ENCODE measurements around the gene PTGR3. TPM values are rescaled to one million over a fixed set of nuclear protein-coding genes. Genes with fewer than 3 reads are reported as not detected.

The PTGR3 gene
- total and polyA plus RNA-seq, 2 donors (not counting 1 experiment from before 2014, with no cell fraction given), result 27.5 to 30.2 TPM

- no peak for ATAC-seq (ENCODE audit: low read depth)
Observed at GRCh38 chr18:75167137-75167536, 41.8 kb downstream of the PTGR3 start.

GRCh38 chr18:75165926-75166325 is 43.0 kb downstream of the PTGR3 start:
- POLR2A ChIA-PET, result no interaction called here

More at GRCh38 chr18:75167137-75167536, 41.8 kb downstream of the PTGR3 start:
- H4K20me1 ChIP-seq (ENCODE audit: control insufficient read depth, insufficient read depth, low read length, poor library complexity, severe bottlenecking), result no peaks in the 10 kb centered on the region
- Mint-ChIP-seq H3K27me3 (peaks cover 10% of the 10 kb centered on the region), H3K27ac (no peak overlapping the region), H3K4me3 (no peak overlapping the region), H3K4me1 (no peaks in the 10 kb centered on the region), H3K9me3 (ENCODE audit: insufficient read depth) (no peaks in the 10 kb centered on the region)
- H3K4me2 ChIP-seq (replicated peaks; ENCODE audit: low read depth, low read length, poor library complexity, severe bottlenecking), result no peak overlapping the region
- intact Hi-C loops (cut with micrococcal nuclease), result no loop called here
- H3K4me3 ChIP-seq (ENCODE audit: control extremely low read depth in 1 of 5, extremely low read depth in 1 of 5, insufficient read depth in 1 of 5, low read depth in 2 of 5, low read length in 4 of 5), result no peak overlapping the region
- H3K27me3 ChIP-seq (replicated peaks in 1 of 4; ENCODE audit: control extremely low read depth in 1 of 4, control insufficient read depth in 3 of 4, insufficient read depth in 4 of 4, low read length in 3 of 4), result peaks cover 0 to 4% (median 0%) of the 10 kb centered on the region in 4 experiments
- no peak overlapping the region for H2AFZ ChIP-seq (ENCODE audit: insufficient read depth, low read depth, low read length, poor library complexity, severe bottlenecking)
- CTCF ChIA-PET, result no interaction called here
- TF ChIP-seq EZH2 (IDR thresholded peaks at IDR 0.05; ENCODE audit: borderline replicate concordance, insufficient read depth, low read depth, low read length, poor library complexity, severe bottlenecking) (no peak), CTCF (IDR thresholded peaks at IDR 0.05) (no peak)
- no peaks in the 10 kb centered on the region for H3K4me1 ChIP-seq (ENCODE audit: control insufficient read depth in 2 of 2, insufficient read depth in 2 of 2, low read length in 2 of 2)
- 97% methylated on average over 5 of the region's 10 CpGs for WGBS (ENCODE audit: insufficient coverage)
- POLR2A ChIA-PET, result no interaction called here
- no peak for DNase-seq
- peaks cover 0 to 7% (median 0%) of the 10 kb centered on the region in 3 donors for H3K9me3 ChIP-seq (ENCODE audit: control extremely low read depth in 1 of 3, control insufficient read depth in 2 of 3, insufficient read depth in 1 of 3, low read length in 2 of 3)
- H3K36me3 ChIP-seq (replicated peaks in 1 of 2; ENCODE audit: control extremely low read depth in 1 of 2, control insufficient read depth in 1 of 2, extremely low read depth in 1 of 2, insufficient read depth in 2 of 2, low read length in 1 of 2), result no peaks in the 10 kb centered on the region
- H3K27ac ChIP-seq (ENCODE audit: low read length in 2 of 2), result no peak overlapping the region
- H3K79me2 ChIP-seq (ENCODE audit: control insufficient read depth, insufficient read depth, low read length), result no peaks in the 10 kb centered on the region
- no peak overlapping the region for H3K9ac ChIP-seq (ENCODE audit: low read length)

More at GRCh38 chr18:75165926-75166325, 43.0 kb downstream of the PTGR3 start:
- Histone ChIP-seq H3K4me2 (replicated peaks; ENCODE audit: low read depth, low read length, poor library complexity, severe bottlenecking) (no peak overlapping the region), H3K36me3 (replicated peaks in 1 of 2; ENCODE audit: control extremely low read depth in 1 of 2, control insufficient read depth in 1 of 2, extremely low read depth in 1 of 2, insufficient read depth in 2 of 2, low read length in 1 of 2) (no peaks in the 10 kb centered on the region), H3K27ac (ENCODE audit: low read length in 2 of 2) (no peak overlapping the region), H3K9me3 (ENCODE audit: control extremely low read depth in 1 of 3, control insufficient read depth in 2 of 3, insufficient read depth in 1 of 3, low read length in 2 of 3) (peaks cover 0 to 7% (median 0%) of the 10 kb centered on the region in 3 donors), H4K20me1 (ENCODE audit: control insufficient read depth, insufficient read depth, low read length, poor library complexity, severe bottlenecking) (no peaks in the 10 kb centered on the region), H3K4me3 (ENCODE audit: control extremely low read depth in 1 of 5, extremely low read depth in 1 of 5, insufficient read depth in 1 of 5, low read depth in 2 of 5, low read length in 4 of 5) (no peak overlapping the region), H3K9ac (ENCODE audit: low read length) (no peak overlapping the region), H3K27me3 (replicated peaks in 1 of 4; ENCODE audit: control extremely low read depth in 1 of 4, control insufficient read depth in 3 of 4, insufficient read depth in 4 of 4, low read length in 3 of 4) (peaks cover 0 to 4% (median 0%) of the 10 kb centered on the region in 4 experiments), H3K4me1 (ENCODE audit: control insufficient read depth in 2 of 2, insufficient read depth in 2 of 2, low read length in 2 of 2) (peaks cover 0 to 4% of the 10 kb centered on the region in 2 donors), H3K79me2 (ENCODE audit: control insufficient read depth, insufficient read depth, low read length) (no peaks in the 10 kb centered on the region), H2AFZ (ENCODE audit: insufficient read depth, low read depth, low read length, poor library complexity, severe bottlenecking) (no peak overlapping the region)
- Mint-ChIP-seq H3K4me1 (peaks cover 9% of the 10 kb centered on the region), H3K27ac (no peak overlapping the region), H3K27me3 (peaks cover 13% of the 10 kb centered on the region), H3K9me3 (ENCODE audit: insufficient read depth) (no peaks in the 10 kb centered on the region), H3K4me3 (no peak overlapping the region)
- intact Hi-C loops (cut with micrococcal nuclease), result no loop called here
- ATAC-seq (ENCODE audit: low read depth) (no peak), DNase-seq (no peak)
- TF ChIP-seq CTCF (IDR thresholded peaks at IDR 0.05) (no peak), EZH2 (IDR thresholded peaks at IDR 0.05; ENCODE audit: borderline replicate concordance, insufficient read depth, low read depth, low read length, poor library complexity, severe bottlenecking) (no peak)
- CTCF ChIA-PET, result interaction anchor here (0.6 to 1.9 kb wide), 2 partner anchors 10 to 81 kb away, joined by 3 to 4 read pairs; no protein-coding TSS in a partner anchor
- 86% methylated on average over 7 of the region's 8 CpGs for WGBS (ENCODE audit: insufficient coverage)
